Raji (cell line): ENCODE measurements around the gene ITGA1.

ENCODE experiments used
- POLR2A ChIP-seq: IDR thresholded peaks from 2 replicates; pipeline ENCODE4 v1.6.1; 2011; ENCODE audit warnings: low read depth, low read length, control low read depth; ENCODE audit not compliant: insufficient read depth

The ITGA1 gene

DNA sequence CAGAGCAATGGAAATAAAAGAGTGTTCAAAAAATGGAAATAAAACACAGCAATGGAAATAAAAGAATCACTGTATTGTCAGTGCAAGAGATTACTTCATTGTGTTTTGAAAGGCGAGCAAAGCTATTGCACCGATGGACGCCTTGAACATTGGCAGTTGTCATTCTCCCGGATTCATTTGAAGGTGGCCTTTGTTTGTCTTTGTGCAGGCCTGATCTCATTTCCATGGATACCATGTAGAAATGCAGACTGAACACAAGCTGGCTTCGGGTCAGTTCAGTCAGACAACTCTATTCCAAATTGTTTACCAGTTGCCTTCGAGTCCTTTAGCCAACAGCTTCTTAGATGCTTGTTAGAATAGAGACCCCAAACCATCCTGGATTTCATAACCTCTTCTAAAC lies 209.7 kb downstream of the ITGA1 start:
- TF ChIP-seq POLR2A, result no peak

DNA sequence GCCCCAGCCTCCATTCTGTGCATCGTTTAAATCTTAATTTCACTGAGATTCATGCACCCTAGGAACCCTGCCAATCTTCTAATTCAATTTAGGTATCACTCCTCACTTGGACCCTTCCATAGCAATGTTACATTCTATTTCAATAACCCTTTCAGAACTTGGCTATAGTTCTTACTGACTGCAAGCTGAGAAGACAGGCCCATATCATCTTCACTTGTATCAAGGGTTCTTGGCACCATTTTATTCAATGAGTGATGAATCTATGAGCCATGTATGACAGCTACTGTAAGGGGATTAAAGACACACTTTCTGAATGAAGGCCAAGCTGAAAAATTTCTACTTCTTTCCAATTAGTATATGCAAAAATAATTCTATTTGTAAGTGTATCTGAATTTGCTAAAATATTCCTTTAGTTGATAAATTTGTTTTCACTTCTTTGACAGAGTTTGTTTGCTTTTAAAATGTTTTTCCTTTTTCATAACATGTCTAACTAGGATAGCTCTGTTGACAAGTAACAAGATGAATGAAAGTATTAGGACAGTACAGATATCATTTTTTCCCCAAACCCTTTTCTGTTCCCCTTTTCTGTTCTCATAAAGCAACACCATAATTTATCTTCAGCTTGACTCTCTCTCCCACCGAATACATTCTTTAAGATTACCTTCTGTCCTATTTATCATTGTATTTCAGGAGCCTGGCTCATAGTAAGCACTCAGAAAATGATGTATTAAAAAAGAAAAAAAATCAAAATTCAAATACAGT lies 211.0 kb downstream of the ITGA1 start:
- no peak for TF ChIP-seq POLR2A

DNA sequence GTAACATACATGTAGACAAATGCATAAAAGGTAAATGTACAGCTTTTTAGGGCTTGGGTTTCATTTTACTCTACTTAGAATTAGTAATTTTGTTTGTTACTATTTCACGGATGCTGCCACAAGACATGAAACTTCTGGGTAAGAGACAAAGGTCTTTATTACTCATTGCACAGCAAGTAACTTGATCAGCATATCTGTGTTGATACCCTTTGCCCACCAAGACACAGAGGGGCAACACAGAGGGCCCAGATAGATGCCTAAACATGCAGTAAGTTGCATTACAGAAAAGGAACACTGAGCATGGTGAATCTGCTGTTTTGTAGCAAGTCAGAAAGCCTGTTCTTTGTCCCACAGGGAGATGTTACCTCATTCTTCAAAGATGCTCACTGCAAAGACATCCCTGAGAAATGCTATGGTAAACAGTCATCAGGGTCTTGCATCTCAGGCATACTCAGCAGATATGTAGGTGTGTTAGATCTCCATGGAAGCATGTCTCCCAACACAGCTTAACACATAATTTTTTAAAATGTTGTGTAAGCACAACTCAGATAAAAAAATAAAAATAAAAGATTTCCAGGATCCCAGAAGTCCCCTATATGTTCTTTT lies 211.7 kb downstream of the ITGA1 start:
- TF ChIP-seq POLR2A, result no peak

DNA sequence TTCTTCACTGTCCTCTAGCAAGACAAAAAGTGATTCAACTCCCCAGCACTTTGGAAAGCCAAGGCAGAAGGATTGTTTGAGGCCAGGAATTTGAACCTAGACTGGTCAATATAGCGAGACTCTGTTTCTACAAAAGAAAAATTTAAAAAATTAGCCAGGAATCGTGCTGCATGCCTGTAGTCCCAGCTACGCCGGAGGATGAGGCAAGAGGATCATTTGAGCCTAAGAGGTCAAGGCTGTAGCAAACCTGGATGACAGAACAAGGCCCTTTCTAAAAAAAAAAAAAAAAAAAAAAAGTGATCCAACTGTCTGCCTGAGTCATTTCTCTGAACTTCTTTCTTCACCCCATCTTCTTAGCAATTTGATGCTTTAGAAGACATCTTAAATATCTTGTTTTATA lies 213.8 kb downstream of the ITGA1 start:
- no peak for TF ChIP-seq POLR2A

DNA sequence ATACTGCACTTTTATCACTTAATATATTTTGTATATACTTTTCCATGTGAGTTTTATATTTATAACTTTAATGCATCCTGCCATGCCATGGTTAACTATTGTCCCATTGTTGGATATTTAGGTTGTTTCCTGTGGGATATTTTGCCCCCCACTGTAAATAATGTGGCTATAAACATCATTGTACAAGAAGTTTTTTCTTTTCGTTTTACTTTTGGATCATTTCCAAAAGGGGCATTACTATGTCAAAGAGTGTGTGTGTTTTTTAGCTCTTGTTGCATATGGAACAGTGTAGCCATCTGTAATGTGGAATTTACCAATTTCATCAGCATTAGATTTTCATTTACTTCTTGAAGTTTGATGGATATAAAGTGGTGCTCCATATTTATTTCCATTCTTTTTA lies 214.8 kb downstream of the ITGA1 start:
- no peak for TF ChIP-seq POLR2A

DNA sequence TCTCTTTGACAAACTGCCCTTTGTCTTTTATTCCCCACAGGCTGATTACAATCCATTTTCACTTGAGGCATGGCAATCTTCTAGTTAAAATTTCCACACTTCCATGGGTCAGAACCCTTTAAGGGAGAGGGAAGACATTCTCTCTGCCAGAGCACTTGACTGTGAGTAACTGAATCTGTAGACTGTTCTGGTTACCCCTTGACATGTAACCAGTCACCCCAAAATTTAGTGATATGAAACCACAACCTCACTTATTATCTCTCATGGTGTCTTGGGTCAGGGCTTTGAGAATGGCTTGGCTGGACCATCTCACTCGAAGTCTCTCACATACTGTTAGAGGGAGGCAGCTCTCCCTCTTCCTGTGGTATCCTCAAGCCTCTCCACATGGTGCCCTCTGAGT lies 215.4 kb downstream of the ITGA1 start:
- TF ChIP-seq POLR2A, result no peak

DNA sequence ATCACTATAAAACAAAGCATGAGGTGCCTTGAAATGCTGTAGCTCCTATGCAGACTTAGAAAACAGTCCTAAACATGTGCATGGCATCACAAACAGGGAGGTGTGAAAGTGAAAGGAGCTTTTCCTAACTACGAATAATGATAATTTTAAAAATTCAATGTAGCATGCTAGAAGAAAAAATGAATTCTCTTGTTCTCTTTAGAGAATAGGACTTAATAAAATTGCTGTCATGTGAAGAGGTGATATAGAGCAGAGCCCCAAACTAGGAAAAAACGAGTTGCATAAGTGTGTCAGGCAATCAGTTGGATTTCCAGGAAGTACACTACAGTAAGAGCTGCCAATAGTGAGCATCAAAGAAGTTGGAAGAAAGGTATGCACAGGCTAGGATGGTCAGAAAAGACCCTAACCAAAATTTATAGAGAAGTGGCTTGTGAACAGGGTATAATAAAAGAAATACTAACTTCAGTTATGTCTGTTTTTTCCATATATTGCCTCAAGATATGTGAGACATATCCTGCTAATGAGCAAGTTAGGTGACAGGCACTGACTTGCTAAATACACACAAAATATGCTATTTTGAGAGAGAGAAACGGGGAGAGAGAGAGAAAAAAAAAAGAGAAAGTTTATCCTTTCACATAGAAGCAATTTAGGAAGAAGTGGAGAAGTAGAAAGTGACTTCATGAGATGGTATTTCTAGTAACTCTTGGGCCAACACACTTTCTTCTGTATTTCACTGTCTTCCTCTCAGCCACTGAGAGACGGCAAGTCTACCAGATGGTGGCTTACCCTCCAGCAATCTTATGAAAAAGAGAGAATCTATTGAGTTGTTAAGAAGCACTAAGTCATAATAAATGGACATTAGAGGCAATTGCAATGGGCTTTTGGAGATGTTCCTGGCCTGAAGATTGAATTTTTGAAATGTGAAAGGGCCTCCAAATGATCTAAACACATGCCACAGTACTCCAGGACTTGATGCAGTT lies 219.5 kb downstream of the ITGA1 start:
- TF ChIP-seq POLR2A, result no peak

DNA sequence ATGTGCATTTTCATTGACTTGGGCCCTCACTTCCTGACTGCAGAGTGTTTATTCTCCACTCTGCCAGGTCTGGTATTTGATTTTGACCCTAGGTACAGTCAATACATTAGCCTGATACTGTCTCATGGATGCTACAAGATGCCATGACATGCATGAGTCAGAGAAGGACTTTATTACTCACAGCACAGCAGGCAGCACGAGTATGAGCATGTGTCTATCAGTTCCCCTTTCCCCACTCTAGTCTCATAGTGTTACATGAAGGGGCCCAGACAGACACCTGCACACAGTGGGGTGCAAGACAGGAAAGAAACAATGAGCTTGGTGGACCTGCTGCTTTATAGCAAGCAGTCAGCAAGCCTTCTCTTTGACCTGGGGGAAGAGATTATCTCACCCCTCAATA lies 221.0 kb downstream of the ITGA1 start:
- no peak for TF ChIP-seq POLR2A
